Thymus (tissue), 11 donors: ENCODE measurements around the gene ABCG1. TPM values are rescaled to one million over a fixed set of nuclear protein-coding genes. Genes with fewer than 3 reads are reported as not detected.

ENCODE experiments used
- DNase-seq, 9 donors: peaks; one replicate each; pipeline ENCODE4 v3.0.0-alpha.2; 2013; ENCODE audit warnings: low spot score in 9 of 9, low read depth in 6 of 9, missing footprints in 1 of 9
- H3K27ac ChIP-seq, 2 donors: one replicate each; pipeline ENCODE4 v1.5.1; 2013; ENCODE audit warnings: control low read depth in 1 of 2, low read depth in 1 of 2, low read length in 1 of 2, mild to moderate bottlenecking in 1 of 2, moderate library complexity in 1 of 2
- H3K27me3 ChIP-seq, 2 donors: one replicate each; pipeline ENCODE4 v1.5.1; 2013; ENCODE audit warnings: low read length in 1 of 2; ENCODE audit not compliant: control insufficient read depth in 2 of 2, insufficient read depth in 1 of 2
- H3K36me3 ChIP-seq, 2 donors: one replicate each; pipeline ENCODE4 v1.5.1; 2013; ENCODE audit warnings: low read length in 1 of 2, mild to moderate bottlenecking in 1 of 2, moderate library complexity in 1 of 2; ENCODE audit not compliant: control insufficient read depth in 2 of 2, insufficient read depth in 2 of 2
- H3K4me1 ChIP-seq, 2 donors: one replicate each; pipeline ENCODE4 v1.5.1; 2013; ENCODE audit warnings: low read length in 2 of 2; ENCODE audit not compliant: control insufficient read depth in 2 of 2, insufficient read depth in 2 of 2
- H3K4me3 ChIP-seq, 2 donors: one replicate each; pipeline ENCODE4 v1.5.1; 2013; ENCODE audit warnings: low read length in 2 of 2, control low read depth in 1 of 2, mild to moderate bottlenecking in 1 of 2
- H3K9me3 ChIP-seq, 2 donors: one replicate each; pipeline ENCODE4 v1.5.1; 2013; ENCODE audit warnings: low read length in 1 of 2, mild to moderate bottlenecking in 1 of 2; ENCODE audit not compliant: control insufficient read depth in 2 of 2, insufficient read depth in 1 of 2
- WGBS: extraction: QIAGEN DNeasy Blood & Tissue Kit; methylation state at CpG from one replicate; pipeline ENCODE4 v1.1.7; 2013; 5-methylcytosine and 5-hydroxymethylcytosine counted together
- polyA plus RNA-seq: library from polyadenylated mRNA; stranded (reverse); fragments of 200-250 nt; gene quantifications from one replicate; pipeline ENCODE4 v1.2.3, GENCODE V29; 2013
- total RNA-seq: library from RNA; stranded (reverse); fragments of 120-200 nt; gene quantifications from one replicate; pipeline ENCODE4 v1.2.4, GENCODE V29; 2013
- donor health status: healthy.

ABCG1 gene
- total and polyA plus RNA-seq, 2 donors, result 20.5 to 28.8 TPM

DNA sequence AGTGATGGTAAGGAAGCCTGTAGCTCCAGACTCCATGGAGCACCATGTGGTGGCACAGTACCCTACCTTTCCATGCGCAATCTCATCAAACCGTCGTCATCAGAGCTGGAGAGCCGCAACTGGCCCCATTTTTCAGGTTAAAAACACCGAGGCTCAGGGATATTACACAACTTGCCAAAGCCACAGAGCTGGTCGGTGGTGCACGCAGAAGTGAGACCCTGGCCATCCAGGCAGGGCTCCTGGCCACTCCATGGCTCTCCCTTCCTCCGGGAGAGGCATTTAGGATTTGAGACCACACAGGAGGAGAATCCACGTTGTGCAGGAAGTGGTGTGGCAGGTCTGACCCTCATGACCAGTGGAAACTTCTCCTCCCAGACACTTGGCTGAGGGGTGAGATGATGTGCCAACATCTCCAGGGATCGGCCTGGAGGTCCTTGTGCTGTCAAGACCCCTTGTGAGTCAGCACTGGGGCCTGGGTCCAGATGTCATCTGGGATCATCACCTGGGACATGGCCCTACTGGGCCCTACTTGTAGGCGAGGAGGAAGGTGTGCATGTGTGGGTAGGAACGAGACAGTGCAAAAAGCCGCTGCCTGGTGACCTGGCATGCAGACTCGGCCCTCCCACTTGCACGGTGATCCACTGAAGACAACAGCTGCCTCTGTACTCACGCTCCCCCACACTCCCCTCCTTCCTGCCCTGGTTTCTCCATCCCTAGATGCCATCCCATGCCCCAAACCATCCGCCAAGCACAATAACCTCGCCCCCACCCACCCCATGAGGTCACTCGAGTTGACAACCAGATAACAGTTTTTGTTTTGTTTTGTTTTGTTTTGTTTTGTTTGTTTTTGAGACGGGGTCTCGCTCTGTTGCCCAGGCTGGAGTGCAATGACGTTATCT lies 85.9 kb downstream of the ABCG1 start:
- no peak for DNase-seq
- Histone ChIP-seq H3K27me3 (peaks cover 0 to 2% of the 10 kb centered on the region in 2 donors), H3K4me3 (no peak overlapping the region), H3K36me3 (no peaks in the 10 kb centered on the region), H3K4me1 (peaks cover 11 to 65% of the 10 kb centered on the region in 2 donors), H3K27ac (no peak overlapping the region), H3K9me3 (no peaks in the 10 kb centered on the region)
- 97% methylated on average over 22 of the region's 22 CpGs for WGBS

- no peak overlapping the region for H3K27ac ChIP-seq
- no peak for DNase-seq
- H3K4me1 ChIP-seq, result peaks cover 9 to 63% of the 10 kb centered on the region in 2 donors
- H3K4me3 ChIP-seq, result no peak overlapping the region
- no peaks in the 10 kb centered on the region for H3K9me3 ChIP-seq
- WGBS, result 98% methylated on average over 33 of the region's 33 CpGs
- H3K27me3 ChIP-seq, result peaks cover 0 to 2% of the 10 kb centered on the region in 2 donors
- no peaks in the 10 kb centered on the region for H3K36me3 ChIP-seq
Measured at GRCh38 chr21:42305707-42306147, 86.8 kb downstream of the ABCG1 start.

DNA sequence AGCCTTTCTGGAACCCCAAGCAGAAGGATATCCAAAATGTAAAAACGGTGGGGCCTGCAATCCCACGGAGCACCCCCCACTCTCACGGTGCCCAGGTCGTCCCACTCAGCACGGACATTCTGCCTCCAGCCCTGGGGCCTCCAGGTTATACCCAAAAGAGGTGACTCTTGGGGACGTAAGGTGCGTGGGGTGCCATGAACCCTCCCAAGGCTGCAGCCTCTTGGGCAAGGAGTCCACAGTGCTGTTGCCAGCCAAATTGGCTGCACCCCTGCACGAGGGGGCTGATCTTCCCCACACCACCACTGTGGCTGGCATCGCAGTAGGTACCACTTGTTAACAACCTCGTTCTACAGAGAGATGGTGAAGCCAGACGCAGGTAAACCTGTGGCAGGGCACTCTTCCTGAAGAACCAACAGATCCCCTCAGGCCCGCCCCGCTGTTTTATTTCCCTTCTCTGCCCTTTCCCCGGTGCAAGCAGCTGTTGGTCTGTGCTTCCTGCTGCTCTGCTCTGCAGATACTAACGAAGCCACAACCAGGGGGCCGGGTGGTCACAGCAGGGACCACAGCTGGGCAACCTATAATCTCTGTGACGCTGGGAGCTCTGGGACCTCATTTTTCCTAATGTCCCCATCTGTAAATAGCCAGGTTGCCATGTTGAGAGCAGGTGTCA lies 87.6 kb downstream of the ABCG1 start:
- DNase-seq, result peak in 1 of 9 donors; percentile 64
- Histone ChIP-seq H3K4me1 (peaks cover 9 to 57% of the 10 kb centered on the region in 2 donors), H3K27me3 (peaks cover 0 to 2% of the 10 kb centered on the region in 2 donors), H3K4me3 (no peak overlapping the region), H3K27ac (no peak overlapping the region), H3K36me3 (no peaks in the 10 kb centered on the region), H3K9me3 (no peaks in the 10 kb centered on the region)
- 44% methylated on average over 17 of the region's 17 CpGs for WGBS

DNA sequence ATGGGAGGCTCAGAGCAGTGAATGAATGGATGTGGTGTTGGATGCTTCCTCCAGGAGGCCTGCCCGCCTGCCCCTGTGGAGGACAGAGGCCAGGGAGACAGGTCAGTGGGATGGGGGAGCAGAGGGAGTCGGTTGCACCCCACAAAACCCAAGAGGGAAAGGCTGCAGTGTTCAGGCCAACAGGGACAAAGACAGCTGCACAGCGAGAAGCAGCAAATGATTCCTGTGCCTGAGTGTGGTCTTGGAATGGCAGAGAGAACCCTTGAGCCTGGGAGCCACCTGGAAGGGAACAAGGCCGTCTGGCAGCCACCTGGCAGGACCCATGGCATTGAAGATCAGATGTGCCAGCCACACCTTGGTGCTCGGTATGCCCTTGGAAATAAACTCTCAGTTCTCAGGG lies 88.2 kb downstream of the ABCG1 start:
- no peaks in the 10 kb centered on the region for H3K9me3 ChIP-seq
- no peak overlapping the region for H3K27ac ChIP-seq
- peaks cover 0 to 2% of the 10 kb centered on the region in 2 donors for H3K27me3 ChIP-seq
- no peak overlapping the region for H3K4me3 ChIP-seq
- no peaks in the 10 kb centered on the region for H3K36me3 ChIP-seq
- WGBS, result 67% methylated on average over 5 of the region's 5 CpGs
- DNase-seq, result no peak
- H3K4me1 ChIP-seq, result peaks cover 9 to 51% of the 10 kb centered on the region in 2 donors

DNA sequence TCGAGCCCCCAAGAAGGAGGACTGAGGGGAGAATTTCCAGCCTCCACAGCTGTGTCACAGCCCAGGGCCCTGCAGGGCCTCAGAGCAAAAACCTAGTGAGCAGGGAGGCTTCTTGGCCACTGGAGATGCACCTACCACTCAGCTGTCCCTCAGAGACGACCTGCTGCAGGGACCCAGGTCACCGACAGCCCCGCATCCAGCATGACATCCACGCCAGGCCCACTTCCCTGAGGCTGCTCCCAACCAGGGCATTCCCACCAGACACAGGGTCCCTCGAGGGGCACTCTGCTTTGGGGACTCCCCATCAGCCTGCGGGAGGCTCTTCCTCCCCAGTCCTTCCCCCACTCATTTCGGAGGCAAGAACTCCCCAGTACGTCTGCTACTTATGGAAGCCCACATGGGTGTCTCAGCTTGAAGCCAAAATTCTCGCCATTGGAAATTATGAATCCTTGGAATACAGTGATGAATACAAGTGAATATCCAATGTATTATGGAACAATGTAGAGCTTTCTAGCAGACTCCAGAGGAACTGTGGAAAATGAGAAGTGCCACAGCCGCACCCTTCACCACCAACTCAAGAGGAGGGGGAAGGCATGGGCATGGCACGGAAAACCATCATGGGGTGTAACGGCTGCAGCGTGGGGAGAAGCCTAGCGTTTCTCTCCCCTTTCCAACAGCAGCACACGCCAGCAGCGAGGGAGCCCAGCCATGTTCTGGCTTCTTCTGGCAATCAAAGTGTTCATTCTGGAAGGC lies 89.4 kb downstream of the ABCG1 start:
- Histone ChIP-seq H3K27ac (no peak overlapping the region), H3K36me3 (no peaks in the 10 kb centered on the region), H3K4me3 (no peak overlapping the region), H3K27me3 (peaks cover 0 to 2% of the 10 kb centered on the region in 2 donors), H3K9me3 (no peaks in the 10 kb centered on the region), H3K4me1 (peaks cover 9 to 46% of the 10 kb centered on the region in 2 donors)
- WGBS, result 70% methylated on average over 17 of the region's 17 CpGs
- no peak for DNase-seq

- Histone ChIP-seq H3K4me3 (no peak overlapping the region), H3K36me3 (no peaks in the 10 kb centered on the region), H3K9me3 (no peaks in the 10 kb centered on the region), H3K27me3 (peaks cover 0 to 2% of the 10 kb centered on the region in 2 donors), H3K4me1 (peaks cover 9 to 54% of the 10 kb centered on the region in 2 donors), H3K27ac (no peak overlapping the region)
- 69% methylated on average over 23 of the region's 23 CpGs for WGBS
- DNase-seq, result no peak
Measured at GRCh38 chr21:42308914-42309752, 90.2 kb downstream of the ABCG1 start.

DNA sequence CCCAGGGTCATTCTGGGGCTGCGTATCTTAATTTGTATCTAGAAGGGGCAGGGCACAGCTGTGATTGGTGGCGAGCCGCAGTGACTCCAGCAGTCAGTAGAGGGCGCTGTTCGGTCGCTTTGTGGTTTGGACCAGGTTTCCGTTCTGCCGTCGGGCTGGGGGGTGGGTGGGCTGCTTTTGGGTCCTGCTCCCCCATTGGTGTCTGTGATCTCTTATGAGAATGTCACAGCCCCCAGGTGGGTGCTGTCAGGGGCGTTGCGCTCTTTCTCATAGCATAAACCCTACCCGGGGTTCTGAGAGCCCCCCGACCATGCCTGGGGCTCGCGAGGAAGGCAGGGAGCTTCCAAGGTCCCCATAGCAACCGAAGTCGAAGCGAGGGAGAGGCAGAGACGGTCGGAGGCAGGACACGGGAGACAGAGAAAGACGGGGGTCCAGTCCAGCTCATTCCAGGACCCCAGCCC lies 90.8 kb downstream of the ABCG1 start:
- Histone ChIP-seq H3K27ac (no peak overlapping the region), H3K4me3 (no peak overlapping the region), H3K9me3 (no peaks in the 10 kb centered on the region), H3K36me3 (no peaks in the 10 kb centered on the region), H3K4me1 (peaks cover 9 to 54% of the 10 kb centered on the region in 2 donors), H3K27me3 (peaks cover 0 to 2% of the 10 kb centered on the region in 2 donors)
- DNase-seq, result peak; percentile 50 to 87 (median 76)
- 3% methylated on average over 22 of the region's 22 CpGs for WGBS

GRCh38 chr21:42310411-42311001 lies 91.6 kb downstream of the ABCG1 start:
- H3K4me1 ChIP-seq, result peaks cover 9 to 57% of the 10 kb centered on the region in 2 donors
- H3K27me3 ChIP-seq, result peaks cover 0 to 2% of the 10 kb centered on the region in 2 donors
- DNase-seq, result no peak
- H3K9me3 ChIP-seq, result no peaks in the 10 kb centered on the region
- no peaks in the 10 kb centered on the region for H3K36me3 ChIP-seq
- WGBS, result 92% methylated on average over 12 of the region's 12 CpGs
- no peak overlapping the region for H3K27ac ChIP-seq
- H3K4me3 ChIP-seq, result no peak overlapping the region
